ENCODE measurements around the gene CXCR5.
A peak's percentile ranks its signal among the peaks of the same experiment; 100 is the strongest.

The CXCR5 gene

GRCh38 chr11:118877487-118878162, 6.1 kb upstream of the CXCR5 start:
- no peak for DNase-seq

GRCh38 chr11:118878163-118878563, 5.5 kb upstream of the CXCR5 start:
- DNase-seq: peak; percentile 49

- DNase-seq: no peak
These were observed 2.5 kb upstream of the CXCR5 start for GRCh38 chr11:118881228-118881627.

GRCh38 chr11:118882491-118882890, 1.2 kb upstream of the CXCR5 start:
- DNase-seq: no peak

- DNase-seq: no peak
These were observed 706 bp upstream of the CXCR5 start for GRCh38 chr11:118883004-118883367.

- DNase-seq: no peak
These were observed 1.2 kb downstream of the CXCR5 start for GRCh38 chr11:118884875-118885274.

GRCh38 chr11:118885319-118885718, 1.6 kb downstream of the CXCR5 start:
- DNase-seq: no peak

GRCh38 chr11:118885831-118886565, 2.3 kb downstream of the CXCR5 start:
- DNase-seq: no peak

GRCh38 chr11:118886681-118887111, 3.0 kb downstream of the CXCR5 start:
- no peak for DNase-seq

GRCh38 chr11:118887206-118887605, 3.5 kb downstream of the CXCR5 start:
- DNase-seq: no peak

GRCh38 chr11:118888398-118888797, 4.7 kb downstream of the CXCR5 start:
- DNase-seq: no peak

GRCh38 chr11:118889797-118890196, 6.1 kb downstream of the CXCR5 start:
- no peak for DNase-seq

GRCh38 chr11:118892514-118892913, 8.8 kb downstream of the CXCR5 start:
- DNase-seq: peak; percentile 79

GRCh38 chr11:118892964-118893363, 9.3 kb downstream of the CXCR5 start:
- no peak for DNase-seq

- no peak for DNase-seq
These were observed 10.0 kb downstream of the CXCR5 start for GRCh38 chr11:118893662-118894061.

GRCh38 chr11:118894192-118894591, 10.5 kb downstream of the CXCR5 start:
- DNase-seq: no peak

- peak; percentile 82 for DNase-seq
These were observed 11.7 kb downstream of the CXCR5 start for GRCh38 chr11:118895093-118896039.

- DNase-seq: no peak
These were observed 12.8 kb downstream of the CXCR5 start for GRCh38 chr11:118896472-118896913.

GRCh38 chr11:118896921-118897591, 13.4 kb downstream of the CXCR5 start:
- DNase-seq: no peak

- DNase-seq: no peak
These were observed 14.1 kb downstream of the CXCR5 start for GRCh38 chr11:118897721-118898310.

GRCh38 chr11:118898400-118899295, 15.0 kb downstream of the CXCR5 start:
- no peak for DNase-seq

All from CD4-positive, alpha-beta T cell treated with Interleukin-10 for 1 hour (primary cell).